Fibroblast of skin of left quadriceps (primary cell): ENCODE data around the gene UFSP1.
"Not testable (repeated sequence)": the region's sequence is repeated elsewhere in the genome, so short reads cannot be mapped to it uniquely, and the experiment has no call there.

ENCODE experiments used
- DNase-seq, 2 experiments: peaks; one replicate each; pipeline ENCODE4 v3.0.0-alpha.2; 2013; ENCODE audit warnings: low read depth in 2 of 2

The UFSP1 gene

DNA sequence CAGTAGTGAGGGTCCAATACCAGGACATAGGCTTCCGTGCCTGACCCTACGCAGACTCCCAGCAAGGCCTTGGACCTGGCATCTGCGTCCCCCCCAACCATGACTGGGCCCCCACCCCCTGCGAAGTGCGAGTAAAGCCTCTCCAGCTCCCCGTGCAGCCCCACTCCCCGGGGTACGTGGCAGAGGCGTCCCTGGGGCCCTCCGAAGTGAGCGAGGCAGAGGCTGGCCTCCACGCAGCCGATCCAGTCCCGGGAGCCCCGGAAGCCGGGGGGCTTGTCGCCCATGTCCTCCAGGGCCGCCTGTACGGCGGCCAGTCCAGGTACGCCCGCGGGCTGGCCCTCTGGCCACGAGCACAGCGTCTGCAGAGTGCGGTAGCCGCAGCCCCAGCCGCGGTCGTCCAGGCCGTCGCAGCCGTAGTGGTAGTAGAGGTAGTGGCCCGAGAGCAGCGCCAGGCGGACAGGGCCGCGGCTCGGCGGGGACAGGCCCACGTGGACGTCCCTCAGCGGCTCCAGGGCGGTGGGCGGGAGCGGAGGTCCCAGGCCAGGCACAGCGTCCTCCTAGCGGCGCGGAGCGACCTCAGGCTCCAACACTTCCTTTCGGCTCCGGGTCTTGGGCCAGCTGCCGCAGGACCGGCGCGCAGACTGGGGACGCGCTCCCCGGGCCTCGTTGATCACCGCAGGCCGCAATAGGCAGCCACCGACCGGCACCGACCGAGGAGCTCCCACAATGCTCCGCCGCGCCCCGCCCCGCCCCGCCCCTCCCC is at the start of gene UFSP1:
Gene UFSP1, minus strand, starts transcription at position 728 of the 763 bp plus-strand sequence. Its CDS starts 444 bp downstream, at position 284.
- no peak for DNase-seq

DNA sequence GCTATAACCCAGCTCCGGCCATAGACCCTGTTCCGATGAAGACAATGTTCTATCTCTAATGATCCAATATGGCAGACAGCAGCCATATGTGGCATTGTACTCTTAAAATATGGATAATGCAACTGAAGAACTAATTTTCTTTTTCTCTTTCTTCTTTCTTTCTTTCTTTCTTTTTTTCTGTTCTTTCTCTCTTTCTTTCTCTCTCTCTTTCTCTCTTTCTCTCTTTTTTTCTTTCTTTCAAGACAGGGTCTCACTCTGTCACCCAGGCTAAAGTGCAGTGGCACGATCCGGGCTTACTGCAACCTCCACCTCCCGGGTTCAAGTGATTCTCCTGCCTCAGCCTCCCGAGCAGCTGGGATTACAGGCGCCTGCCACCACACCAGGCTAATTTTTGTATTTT is 46.7 kb upstream of the UFSP1 start:
- not testable (repeated sequence) for DNase-seq

DNA sequence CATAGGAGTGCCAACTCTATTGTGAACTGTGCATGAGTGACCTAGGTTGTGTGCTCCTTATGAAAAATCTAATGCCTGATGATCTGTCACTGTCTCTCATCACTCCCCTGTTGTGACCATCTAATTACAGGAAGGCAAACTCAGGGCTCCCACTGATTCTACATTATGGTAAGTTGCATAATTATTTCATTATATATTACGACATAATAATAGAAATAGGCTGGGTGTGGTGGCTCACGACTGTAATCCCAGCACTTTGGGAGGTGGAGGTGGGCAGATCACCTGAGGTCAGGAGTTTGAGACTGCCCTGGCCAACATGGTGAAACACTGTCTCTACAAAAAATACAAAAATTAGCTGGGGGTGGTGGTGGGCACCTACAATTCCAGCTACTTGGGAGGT is 45.9 kb upstream of the UFSP1 start:
- DNase-seq = not testable (repeated sequence)

DNA sequence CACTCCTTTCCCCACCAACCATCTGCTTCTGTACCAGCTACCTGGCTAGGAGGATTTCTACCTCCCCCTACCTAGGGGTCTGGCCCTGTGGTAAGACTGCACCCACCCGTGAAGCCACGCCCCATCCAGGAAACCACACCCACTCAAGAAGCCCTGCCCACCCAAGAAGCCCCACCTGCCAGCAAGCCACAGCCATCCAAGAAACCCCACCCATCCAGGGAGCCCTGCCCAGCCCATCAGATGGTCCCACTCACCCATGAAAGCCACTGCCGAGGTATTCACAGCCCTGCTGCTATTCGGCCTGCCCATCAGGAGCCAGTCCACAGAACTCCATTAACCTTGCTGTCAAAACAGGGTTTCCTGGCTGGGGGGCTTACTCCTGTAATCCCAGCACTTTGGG is 44.2 kb upstream of the UFSP1 start:
- DNase-seq = no peak

DNA sequence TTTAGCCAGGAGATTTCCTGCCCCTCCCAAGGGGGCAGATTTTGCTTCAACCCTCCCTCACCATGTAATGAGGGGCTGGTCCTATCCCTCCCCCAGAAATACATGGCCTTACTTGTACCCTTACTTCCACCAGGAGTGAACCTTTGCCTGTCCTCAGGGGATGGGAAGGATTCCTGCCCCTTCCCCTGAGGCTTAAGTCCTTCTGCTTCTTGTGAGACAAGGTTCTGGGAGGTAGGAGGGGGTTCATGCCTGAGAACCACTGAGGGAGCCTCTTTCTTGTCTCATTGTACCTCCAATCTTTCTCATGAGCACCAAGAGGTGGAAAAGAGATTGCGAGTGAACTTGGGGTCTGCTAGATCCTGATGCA is 40.3 kb upstream of the UFSP1 start:
- no peak for DNase-seq

DNA sequence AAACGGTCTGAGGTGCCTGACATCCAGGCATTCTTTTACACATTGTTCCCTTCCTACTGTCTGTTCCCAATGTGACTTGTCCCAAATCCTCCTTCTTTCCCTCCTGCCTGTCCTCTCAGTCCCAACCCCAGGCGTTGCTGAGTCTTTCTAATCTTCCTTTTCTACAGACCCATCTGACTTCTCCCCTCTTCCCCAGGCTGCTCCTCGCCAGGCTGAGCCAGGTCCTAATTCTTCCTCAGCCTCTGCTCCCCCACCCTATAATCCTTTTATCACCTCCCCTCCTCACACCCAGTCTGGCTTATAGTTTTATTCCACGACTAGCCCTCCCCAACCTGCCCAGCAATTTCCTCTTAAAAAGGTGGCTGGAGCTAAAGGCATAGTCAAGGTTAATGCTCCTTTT is 34.1 kb upstream of the UFSP1 start:
- DNase-seq = not testable (repeated sequence)

DNA sequence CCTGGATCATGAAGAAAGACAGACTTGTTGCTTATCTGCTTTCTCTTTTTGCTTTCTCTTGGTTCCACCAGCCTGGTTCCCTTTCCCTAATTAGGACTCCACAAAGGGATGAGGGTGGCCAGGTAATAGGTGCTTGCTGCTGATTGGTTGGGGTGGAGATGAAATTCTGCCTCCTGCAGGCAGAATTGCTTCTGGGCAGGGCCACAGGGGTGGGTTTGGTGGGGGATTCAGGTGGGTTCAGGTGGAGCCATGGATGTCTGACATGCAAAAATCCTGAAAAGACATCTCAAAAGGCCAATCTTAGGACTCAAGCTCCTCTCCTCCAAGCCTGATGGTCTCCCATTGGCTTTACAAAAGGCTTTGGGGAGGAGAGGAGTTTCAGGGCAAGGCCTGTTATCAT is 31.5 kb upstream of the UFSP1 start:
- no peak for DNase-seq

DNA sequence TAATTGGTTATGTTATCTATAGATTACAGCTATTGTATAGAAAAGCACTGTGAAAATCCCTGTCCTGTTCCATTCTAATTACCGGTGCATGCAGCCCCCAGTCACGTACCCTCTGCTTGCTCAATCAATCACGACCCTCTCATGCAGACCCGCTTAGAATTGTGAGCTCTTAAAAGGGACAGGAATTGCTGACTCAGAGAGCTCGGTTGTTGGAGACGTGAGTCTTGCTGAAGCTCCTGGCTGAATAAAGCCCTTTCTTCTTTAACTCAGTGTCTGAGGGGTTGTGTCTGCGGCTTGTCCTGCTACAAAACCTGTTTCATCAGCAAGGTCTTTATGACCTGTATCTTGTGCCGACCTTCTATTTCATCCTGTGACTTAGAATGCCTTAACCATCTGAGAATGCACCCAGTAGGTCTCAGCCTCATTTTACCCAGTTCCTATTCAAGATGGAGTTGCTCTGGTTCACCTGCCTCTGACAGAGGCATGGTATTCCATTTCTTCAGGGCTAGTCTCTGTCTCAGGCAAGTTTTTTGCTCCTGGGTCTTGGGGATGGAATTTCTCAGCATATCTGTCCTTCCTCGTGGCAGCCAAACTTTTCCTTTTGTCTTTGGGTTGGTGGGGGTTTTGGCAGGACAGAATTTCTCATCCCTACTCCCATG is 30.4 kb upstream of the UFSP1 start:
- not testable (repeated sequence) for DNase-seq

DNA sequence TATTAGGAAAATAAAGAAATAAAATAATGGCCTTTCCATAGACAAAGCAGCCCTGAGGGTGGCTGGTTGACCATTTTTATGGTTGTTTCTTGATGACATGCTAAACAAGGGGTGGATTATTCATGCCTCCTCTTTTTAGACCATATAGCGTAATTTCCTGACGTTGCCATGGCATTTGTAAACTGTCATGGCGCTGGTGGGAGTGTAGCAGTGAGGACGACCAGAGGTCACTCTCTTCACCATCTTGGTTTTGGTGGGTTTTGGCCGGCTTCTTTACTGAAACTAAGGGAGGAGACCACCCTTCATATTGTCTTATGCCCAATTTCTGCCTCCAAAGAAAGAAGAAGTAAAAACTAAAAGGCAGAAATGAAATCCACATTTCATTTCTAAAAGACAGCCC is 29.8 kb upstream of the UFSP1 start:
- not testable (repeated sequence) for DNase-seq

DNA sequence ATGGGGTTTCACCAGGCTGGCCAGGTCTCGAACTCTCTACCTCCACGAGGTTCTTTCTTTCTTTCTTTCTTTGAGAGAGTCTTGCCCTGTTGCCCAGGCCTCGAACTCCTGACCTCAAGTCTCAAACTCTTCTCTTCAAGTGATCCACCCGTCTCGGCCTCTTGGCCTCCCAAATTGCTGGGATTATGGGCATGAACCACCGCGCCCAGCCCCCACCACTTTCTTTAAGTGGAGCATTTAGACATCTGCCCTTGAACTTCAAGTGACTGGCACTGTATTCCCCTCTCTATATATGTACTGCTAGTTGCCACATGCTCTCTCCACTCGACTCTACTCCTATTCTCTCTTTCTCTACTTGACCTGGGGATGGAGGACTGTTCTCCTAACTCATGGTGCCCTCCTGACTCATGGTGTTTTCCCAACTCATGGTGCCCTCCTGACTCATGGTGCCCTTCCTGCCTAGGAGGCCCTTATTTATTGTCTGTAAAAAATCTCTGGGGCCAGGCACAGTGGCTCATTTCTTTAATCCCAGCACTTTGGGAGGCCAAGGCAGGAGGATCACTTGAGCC is 25.4 kb upstream of the UFSP1 start:
- no peak for DNase-seq

DNA sequence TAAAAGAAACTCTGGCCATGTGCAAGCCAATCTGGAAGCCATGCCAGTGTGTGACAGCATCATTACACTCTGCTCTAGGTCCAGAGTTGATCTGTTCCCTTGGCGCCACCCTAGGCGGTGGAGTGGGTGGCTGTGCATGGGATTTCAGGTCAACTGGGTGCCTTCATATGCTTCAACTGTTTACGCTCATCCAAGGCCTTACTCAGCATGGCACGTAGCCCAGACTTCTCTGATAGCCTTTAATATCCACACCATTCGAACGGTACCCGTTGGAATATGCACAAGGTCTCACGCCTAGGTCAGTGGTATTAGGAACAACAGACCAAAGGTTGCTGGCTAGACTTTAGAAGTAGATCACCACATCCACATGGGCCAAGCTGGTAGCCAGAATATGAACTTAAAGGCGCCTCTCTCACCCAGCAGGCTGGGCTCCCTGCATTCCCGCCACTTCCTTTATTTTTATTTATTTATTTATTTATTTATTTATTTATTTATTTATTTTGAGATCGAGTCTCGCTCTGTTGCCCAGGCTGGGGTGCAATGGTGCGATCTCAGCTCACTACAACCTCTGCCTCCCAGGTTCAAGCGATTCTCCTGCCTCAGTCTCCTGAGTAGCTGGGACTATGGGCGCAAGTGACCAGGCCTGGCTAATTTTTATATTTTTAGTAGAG is 24.8 kb upstream of the UFSP1 start:
- DNase-seq = no peak

DNA sequence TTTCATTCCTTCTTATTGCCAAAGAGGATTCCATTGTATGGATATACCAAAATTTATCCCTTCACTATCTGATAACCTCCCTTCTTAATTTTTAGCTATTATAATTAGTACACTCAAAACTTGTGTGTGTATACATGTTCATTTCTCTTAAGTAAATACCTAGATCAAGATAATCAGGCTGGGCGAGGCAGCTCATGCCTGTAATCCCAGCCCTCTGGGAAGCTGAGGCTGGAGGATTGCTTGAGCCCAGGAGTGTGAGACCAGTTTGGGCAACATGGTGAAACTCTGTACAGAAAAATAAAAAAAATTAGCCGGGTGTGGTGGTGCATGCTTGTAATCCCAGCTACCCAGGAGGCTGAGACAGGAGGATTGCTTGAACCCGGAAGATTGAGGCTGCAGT is 22.0 kb upstream of the UFSP1 start:
- no peak for DNase-seq

DNA sequence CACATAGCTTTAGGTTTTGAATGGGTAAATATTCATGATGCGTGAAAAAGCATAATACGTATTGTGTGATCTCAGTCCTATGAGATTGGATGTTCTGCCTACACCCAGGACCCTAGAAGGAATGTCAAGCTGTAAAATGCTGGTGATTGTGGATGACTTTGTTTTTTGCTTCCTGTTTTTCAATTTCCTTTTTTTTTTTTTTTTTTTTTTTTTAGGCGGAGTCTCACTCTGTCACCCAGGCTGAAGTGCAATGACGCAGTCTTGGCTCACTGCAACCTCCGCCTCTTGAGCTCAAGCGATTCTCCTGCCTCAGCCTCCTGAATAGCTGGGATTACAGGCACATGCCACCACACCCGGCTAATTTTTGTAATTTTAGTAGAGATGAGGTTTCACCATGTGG is 20.9 kb upstream of the UFSP1 start:
- DNase-seq = not testable (repeated sequence)

DNA sequence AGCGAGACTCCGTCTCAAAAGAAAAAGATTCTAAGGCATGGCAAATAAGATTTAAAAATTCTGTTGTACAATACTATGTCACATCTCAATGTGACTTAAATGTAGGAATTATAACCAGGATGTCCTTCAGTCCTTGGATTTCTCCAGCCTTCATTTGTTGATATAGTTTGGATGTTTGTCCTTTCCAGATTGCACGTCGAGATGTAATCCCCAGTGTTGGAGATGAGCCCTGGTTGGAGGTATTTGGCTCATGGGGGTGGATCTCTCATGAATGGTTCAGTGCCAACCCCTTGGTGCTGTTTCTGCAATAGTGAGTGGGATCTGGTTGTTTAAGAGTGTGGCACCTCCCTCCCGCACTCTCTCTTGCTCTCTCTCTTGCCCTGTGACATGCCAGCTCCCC is 19.0 kb upstream of the UFSP1 start:
- DNase-seq = no peak

DNA sequence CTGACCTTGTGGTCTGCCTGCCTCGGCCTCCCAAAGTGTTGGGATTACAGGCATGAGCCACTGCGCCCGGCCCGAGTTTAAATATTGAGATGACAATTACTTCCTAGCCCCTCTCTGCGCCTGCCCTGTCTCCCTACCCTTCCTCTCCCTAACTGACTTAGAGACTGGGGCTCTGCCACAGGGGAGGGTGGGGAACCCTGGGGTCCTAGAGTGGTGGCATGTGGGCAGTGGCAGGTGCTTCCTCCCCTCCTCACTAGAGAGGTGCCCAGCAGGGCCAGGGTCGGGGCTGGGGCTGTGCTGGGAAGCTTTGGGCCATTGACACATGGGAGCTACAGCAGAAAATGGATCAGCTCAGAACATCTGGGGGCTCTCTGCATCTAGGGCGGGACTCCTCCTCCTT is 13.1 kb upstream of the UFSP1 start:
- DNase-seq = no peak

DNA sequence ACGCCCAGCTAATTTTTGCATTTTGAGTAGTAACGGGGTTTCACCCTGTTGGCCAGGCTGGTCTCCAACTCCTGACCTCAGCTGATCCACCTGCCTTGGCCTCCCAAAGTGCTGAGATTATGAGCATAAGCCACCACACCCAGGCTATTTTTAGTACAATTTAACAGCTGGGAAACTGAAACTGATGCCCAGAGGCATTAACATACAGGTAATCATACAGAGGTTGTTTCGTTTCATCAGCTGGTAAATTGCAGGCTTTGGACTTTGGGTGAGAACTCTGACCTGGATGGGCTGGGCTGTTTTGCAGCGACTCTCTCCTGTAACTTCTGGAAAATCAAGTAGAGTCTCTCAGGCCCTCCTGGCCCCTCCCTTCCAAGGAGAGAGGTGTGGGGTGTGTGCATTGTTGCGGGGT is 12.4 kb upstream of the UFSP1 start:
- no peak for DNase-seq

DNA sequence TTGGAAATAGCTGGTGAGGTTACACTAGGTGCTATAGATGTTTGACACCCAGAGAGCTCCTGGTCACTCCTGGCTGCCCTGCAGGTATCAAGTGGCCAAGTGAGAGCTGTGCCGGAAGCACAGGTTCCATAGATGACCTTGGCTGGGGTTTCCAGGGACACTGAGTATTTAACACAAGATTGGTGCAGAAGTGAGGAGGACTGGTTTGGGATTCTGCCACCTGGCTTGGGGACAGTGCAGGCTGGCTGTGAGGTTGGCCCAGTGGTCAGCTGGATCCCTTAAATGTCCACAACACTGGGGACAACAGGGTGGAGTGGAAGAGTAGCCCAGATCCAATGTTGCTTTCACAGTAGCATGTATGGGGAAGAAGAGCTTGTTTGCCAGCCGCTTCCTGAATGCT is 11.5 kb upstream of the UFSP1 start:
- DNase-seq = no peak

DNA sequence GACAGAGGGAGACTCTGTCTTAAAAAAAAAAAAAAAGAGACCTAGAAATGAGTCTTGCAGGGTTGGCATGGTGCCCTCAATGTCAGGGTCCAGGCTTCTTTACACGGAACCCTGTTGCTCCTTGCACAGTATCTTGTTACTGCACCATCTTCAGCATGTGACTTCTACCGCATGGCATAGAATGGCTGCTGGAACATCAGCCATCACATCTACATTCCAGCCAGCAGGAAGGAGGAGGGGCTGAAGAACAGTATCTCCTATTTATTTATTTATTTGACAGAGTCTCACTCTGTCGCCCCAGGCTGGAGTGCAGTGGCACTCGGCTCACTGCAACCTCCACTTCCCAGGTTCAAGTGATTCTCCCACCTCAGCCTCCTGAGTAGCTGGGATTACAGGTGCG is 9.9 kb upstream of the UFSP1 start:
- no peak for DNase-seq

DNA sequence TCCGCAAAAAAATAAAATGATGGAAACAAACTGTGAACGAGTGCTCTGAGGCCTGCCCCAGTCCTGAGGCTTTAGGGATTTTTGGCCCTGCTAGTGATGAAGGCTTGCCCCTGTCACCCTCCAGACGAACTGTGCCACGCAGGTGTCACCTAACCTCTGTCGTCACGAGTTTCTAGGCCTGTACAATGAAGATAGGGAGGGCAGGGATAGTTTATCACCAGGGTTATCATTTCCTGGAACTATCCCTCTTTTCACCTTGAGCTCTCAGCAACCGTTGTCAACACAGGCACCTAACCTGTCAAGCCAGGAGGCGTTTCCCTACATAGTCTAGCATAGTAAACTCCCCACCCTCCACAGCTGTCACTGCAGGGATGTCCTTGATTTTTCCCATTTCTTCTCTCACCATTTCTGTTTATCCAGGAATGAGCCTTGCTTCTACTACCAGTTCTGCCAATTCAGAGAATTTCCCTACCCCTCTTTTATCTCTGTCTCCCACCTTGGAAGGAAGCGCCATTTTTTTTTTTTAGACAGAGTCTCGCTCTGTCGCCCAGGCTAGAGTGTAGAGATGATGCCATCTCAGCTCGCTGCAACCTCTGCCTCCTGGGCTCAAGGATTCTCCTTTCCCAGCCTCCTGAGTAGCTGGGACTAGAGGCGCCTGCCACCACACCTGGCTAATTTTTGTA is 8.4 kb upstream of the UFSP1 start:
- no peak for DNase-seq

DNA sequence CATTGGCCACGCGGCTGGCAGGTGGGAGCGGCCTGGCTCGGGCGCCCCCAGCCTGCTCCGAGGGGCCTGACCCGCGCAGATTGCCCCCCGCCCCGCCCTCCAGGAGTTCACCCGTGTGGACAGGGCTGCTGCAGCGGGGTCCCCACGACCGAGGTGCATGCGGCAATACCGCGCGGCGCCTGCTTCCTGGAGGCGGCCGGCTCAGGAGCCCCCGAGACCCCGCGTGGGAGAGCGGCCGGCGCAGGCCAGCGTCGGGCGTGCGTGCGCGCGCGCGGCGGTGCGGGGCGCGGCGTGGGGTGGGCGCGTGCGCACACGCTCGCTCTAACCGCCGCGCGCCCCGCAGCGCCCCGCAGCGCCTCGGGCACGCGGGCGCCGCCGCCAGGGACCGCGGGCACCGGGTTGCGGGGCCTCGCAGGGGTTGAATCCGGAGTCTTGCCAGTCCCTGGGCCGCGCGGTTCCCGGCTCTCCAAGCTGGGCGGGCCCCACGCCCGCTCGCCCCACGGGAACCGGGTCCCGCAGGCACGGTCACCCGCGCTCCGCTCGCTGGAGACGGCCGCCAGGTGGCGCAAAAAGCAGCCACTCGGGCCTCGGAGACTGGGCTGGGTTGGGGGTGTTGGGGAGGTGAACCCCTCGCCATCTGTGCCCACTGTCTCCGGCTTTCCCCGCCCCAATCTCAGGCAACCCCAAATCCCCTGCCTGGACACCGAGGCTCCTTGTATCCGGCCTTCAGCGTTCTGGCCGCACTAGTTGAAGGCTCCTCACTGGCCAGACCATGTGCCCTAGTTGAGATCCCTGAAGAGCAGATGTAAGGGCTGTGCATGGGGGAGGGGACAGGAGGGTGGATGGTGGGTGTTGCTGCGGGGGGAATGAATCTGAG is 7.5 kb upstream of the UFSP1 start:
- no peak for DNase-seq
